SK-N-SH treated with all-trans-retinoic acid at 6 μM for 48 hours (cell line): Measurements from ENCODE around the gene GOLT1B.

ENCODE experiments used
- ATAC-seq: fragments of 200-7000 bp; cut with Tn5 transposase; 3 replicates; pipeline ENCODE4 v1.9.1; 2020; ENCODE audit warnings: mild to moderate bottlenecking, moderate library complexity
- ESRRG ChIP-seq: fragments of 250-450 bp; sonication (Bioruptor Pico); IDR thresholded peaks from 2 replicates; pipeline ENCODE4 v1.6.1; 2021; ENCODE audit warnings: mild to moderate bottlenecking
- ISL1 ChIP-seq: fragments of 250-450 bp; sonication (Bioruptor Pico); IDR thresholded peaks from 2 replicates; pipeline ENCODE4 v2.1.2; 2022; ENCODE audit warnings: mild to moderate bottlenecking, moderate library complexity
- OSR1 ChIP-seq: fragments of 250-450 bp; sonication (Bioruptor Pico); IDR thresholded peaks from 2 replicates; pipeline ENCODE4 v1.8.0; 2022; ENCODE audit warnings: moderate library complexity, mild to moderate bottlenecking, inconsistent platforms
- PPARA ChIP-seq: fragments of 250-450 bp; sonication (Bioruptor Pico); IDR thresholded peaks from 2 replicates; pipeline ENCODE4 v1.5.0; 2020; ENCODE audit warnings: mild to moderate bottlenecking, borderline replicate concordance
- RARB ChIP-seq: fragments of 250-450 bp; sonication (Bioruptor Pico); IDR thresholded peaks from 2 replicates; pipeline ENCODE4 v1.8.0; 2021; ENCODE audit warnings: mild to moderate bottlenecking, moderate library complexity
- SNAI2 ChIP-seq: fragments of 250-450 bp; sonication (Bioruptor Pico); IDR thresholded peaks from 2 replicates; pipeline ENCODE4 v1.5.0; 2020; ENCODE audit warnings: mild to moderate bottlenecking, moderate library complexity
- TCF4 ChIP-seq: fragments of 250-450 bp; sonication (Bioruptor Pico); IDR thresholded peaks from 2 replicates; pipeline ENCODE4 v1.8.0; 2021; ENCODE audit warnings: mild to moderate bottlenecking, moderate library complexity, borderline replicate concordance
- ZC3H10 ChIP-seq: fragments of 250-450 bp; sonication (Bioruptor Pico); IDR thresholded peaks from 2 replicates; pipeline ENCODE4 v1.5.1; 2021; ENCODE audit warnings: mild to moderate bottlenecking, moderate library complexity
- ZFP3 ChIP-seq: fragments of 250-450 bp; sonication (Bioruptor Pico); IDR thresholded peaks from 2 replicates; pipeline ENCODE4 v1.5.0; 2020; ENCODE audit warnings: mild to moderate bottlenecking, moderate library complexity
- ZFP30 ChIP-seq: fragments of 450-650 bp; formaldehyde crosslinking; IDR thresholded peaks from 2 replicates; pipeline ENCODE4 v1.5.0; 2022; ENCODE audit warnings: mild to moderate bottlenecking, moderate library complexity
- ZNF565 ChIP-seq: fragments of 450-650 bp; formaldehyde crosslinking; conservative IDR thresholded peaks from 2 replicates; pipeline ENCODE4 v1.5.0; 2020; ENCODE audit warnings: low read depth, mild to moderate bottlenecking, moderate library complexity
- ZNF8 ChIP-seq: fragments of 450-650 bp; formaldehyde crosslinking; IDR thresholded peaks from 2 replicates; pipeline ENCODE4 v1.5.0; 2020; ENCODE audit warnings: mild to moderate bottlenecking, moderate library complexity
- TF ChIP-seq, protein P1 (sequence below): fragments of 250-450 bp; sonication (Bioruptor Pico); IDR thresholded peaks from 2 replicates; pipeline ENCODE4 v1.5.1; 2020; ENCODE audit warnings: low read depth, mild to moderate bottlenecking, moderate library complexity
- TF ChIP-seq, protein P2 (sequence below): fragments of 250-450 bp; sonication (Bioruptor Pico); IDR thresholded peaks from 2 replicates; pipeline ENCODE4 v1.5.1; 2021; ENCODE audit warnings: mild to moderate bottlenecking, moderate library complexity
- TF ChIP-seq, protein P3 (sequence below): fragments of 250-450 bp; sonication (Bioruptor Pico); IDR thresholded peaks from 2 replicates; pipeline ENCODE4 v1.5.0; 2020; ENCODE audit warnings: mild to moderate bottlenecking, moderate library complexity
- TF ChIP-seq, protein P4 (sequence below): fragments of 250-450 bp; sonication (Bioruptor Pico); IDR thresholded peaks from 2 replicates; pipeline ENCODE4 v1.8.0; 2021; ENCODE audit warnings: low read depth, mild to moderate bottlenecking, moderate library complexity, borderline replicate concordance
- TF ChIP-seq, protein P5 (sequence below): fragments of 250-450 bp; sonication (Bioruptor Pico); IDR thresholded peaks from 2 replicates; pipeline ENCODE4 v1.8.0; 2020; ENCODE audit warnings: mild to moderate bottlenecking, moderate library complexity, borderline replicate concordance

Gene GOLT1B

DNA sequence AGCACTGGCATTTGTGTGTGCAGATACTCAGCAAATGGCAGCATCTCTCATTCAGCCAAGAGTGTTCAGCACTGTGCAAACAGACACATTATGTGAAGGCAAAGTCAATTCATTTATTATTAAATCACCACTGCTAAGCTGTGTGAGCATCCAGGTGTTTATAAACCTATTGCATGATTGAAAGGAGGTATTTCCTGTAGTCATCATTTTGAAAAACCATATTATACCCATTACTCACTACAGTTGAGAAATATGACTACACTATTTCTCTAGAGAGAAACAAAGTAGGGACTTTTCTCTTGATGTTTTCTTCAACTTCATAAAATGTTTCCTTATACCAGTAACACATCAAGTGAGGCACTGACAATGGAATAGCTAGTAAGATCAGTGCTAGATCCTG lies 38.2 kb downstream of the GOLT1B start (continued):
- TF ChIP-seq, protein P1, sequence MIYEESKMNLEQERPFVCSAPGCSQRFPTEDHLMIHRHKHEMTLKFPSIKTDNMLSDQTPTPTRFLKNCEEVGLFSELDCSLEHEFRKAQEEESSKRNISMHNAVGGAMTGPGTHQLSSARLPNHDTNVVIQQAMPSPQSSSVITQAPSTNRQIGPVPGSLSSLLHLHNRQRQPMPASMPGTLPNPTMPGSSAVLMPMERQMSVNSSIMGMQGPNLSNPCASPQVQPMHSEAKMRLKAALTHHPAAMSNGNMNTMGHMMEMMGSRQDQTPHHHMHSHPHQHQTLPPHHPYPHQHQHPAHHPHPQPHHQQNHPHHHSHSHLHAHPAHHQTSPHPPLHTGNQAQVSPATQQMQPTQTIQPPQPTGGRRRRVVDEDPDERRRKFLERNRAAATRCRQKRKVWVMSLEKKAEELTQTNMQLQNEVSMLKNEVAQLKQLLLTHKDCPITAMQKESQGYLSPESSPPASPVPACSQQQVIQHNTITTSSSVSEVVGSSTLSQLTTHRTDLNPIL (CRISPR knock-in tag) = no peak

DNA sequence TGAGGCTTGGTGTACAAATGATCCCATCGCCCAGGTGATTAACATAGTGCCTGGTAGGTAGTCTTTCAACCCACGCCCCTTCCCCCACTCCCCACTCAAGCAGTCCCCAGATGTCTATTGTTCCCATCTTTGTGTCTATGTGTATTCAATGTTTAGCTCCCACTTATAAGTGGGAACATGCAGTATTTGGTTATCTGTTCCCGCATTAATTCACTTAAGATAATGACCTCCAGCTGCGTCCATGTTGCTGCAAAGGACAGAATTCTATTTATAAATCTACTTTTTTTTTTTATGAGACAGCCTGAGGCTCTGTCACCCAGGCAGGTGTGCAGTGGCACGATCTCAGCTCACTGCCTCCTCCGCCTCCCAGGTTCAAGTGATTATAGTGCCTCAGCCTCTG lies 40.2 kb downstream of the GOLT1B start:
- TF ChIP-seq, protein P1 (CRISPR knock-in tag) = no peak
- no peak for TF ChIP-seq ISL1 (CRISPR knock-in tag)
- TF ChIP-seq TCF4 (CRISPR knock-in tag) = peak; percentile 70; the same call in 1 of the 2 replicates
- TF ChIP-seq ZFP30 (CRISPR knock-in tag) = no peak
- no peak for TF ChIP-seq ESRRG
- no peak for ATAC-seq

DNA sequence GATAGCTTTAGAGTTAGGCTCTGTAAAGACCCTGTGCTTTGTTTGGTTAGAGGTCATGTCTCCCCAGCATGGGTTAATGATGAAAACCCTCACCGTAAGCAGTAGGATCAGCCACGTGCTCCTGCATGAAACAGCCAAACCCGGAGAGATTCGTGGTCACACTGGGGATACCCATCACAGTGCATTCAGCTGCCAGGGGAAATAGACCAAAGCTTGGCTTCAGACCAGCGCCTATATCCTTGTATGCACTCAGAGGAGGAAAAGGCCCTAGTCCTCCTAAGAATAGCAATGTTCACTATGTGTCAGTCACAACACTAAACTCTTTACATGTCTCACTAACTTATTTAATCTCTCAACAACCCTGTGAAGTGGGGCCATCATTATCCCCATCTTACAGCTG lies 40.8 kb downstream of the GOLT1B start:
- TF ChIP-seq ZNF565 (CRISPR knock-in tag) = no peak
- no peak for TF ChIP-seq ZFP3 (CRISPR knock-in tag)
- TF ChIP-seq ZNF8 = no peak
- no peak for TF ChIP-seq PPARA (CRISPR knock-in tag)
- TF ChIP-seq, protein P2, sequence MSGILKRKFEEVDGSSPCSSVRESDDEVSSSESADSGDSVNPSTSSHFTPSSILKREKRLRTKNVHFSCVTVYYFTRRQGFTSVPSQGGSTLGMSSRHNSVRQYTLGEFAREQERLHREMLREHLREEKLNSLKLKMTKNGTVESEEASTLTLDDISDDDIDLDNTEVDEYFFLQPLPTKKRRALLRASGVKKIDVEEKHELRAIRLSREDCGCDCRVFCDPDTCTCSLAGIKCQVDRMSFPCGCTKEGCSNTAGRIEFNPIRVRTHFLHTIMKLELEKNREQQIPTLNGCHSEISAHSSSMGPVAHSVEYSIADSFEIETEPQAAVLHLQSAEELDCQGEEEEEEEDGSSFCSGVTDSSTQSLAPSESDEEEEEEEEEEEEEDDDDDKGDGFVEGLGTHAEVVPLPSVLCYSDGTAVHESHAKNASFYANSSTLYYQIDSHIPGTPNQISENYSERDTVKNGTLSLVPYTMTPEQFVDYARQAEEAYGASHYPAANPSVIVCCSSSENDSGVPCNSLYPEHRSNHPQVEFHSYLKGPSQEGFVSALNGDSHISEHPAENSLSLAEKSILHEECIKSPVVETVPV (CRISPR knock-in tag) = no peak
- TF ChIP-seq, protein P3, sequence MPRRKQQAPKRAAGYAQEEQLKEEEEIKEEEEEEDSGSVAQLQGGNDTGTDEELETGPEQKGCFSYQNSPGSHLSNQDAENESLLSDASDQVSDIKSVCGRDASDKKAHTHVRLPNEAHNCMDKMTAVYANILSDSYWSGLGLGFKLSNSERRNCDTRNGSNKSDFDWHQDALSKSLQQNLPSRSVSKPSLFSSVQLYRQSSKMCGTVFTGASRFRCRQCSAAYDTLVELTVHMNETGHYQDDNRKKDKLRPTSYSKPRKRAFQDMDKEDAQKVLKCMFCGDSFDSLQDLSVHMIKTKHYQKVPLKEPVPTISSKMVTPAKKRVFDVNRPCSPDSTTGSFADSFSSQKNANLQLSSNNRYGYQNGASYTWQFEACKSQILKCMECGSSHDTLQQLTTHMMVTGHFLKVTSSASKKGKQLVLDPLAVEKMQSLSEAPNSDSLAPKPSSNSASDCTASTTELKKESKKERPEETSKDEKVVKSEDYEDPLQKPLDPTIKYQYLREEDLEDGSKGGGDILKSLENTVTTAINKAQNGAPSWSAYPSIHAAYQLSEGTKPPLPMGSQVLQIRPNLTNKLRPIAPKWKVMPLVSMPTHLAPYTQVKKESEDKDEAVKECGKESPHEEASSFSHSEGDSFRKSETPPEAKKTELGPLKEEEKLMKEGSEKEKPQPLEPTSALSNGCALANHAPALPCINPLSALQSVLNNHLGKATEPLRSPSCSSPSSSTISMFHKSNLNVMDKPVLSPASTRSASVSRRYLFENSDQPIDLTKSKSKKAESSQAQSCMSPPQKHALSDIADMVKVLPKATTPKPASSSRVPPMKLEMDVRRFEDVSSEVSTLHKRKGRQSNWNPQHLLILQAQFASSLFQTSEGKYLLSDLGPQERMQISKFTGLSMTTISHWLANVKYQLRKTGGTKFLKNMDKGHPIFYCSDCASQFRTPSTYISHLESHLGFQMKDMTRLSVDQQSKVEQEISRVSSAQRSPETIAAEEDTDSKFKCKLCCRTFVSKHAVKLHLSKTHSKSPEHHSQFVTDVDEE (CRISPR knock-in tag) = no peak
- no peak for TF ChIP-seq SNAI2 (CRISPR knock-in tag)
- TF ChIP-seq, protein P4, sequence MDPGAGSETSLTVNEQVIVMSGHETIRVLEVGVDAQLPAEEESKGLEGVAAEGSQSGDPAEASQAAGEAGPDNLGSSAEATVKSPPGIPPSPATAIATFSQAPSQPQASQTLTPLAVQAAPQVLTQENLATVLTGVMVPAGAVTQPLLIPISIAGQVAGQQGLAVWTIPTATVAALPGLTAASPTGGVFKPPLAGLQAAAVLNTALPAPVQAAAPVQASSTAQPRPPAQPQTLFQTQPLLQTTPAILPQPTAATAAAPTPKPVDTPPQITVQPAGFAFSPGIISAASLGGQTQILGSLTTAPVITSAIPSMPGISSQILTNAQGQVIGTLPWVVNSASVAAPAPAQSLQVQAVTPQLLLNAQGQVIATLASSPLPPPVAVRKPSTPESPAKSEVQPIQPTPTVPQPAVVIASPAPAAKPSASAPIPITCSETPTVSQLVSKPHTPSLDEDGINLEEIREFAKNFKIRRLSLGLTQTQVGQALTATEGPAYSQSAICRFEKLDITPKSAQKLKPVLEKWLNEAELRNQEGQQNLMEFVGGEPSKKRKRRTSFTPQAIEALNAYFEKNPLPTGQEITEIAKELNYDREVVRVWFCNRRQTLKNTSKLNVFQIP (CRISPR knock-in tag) = no peak
- TF ChIP-seq ZC3H10 = no peak
- TF ChIP-seq OSR1 (CRISPR knock-in tag) = no peak
- TF ChIP-seq, protein P5, sequence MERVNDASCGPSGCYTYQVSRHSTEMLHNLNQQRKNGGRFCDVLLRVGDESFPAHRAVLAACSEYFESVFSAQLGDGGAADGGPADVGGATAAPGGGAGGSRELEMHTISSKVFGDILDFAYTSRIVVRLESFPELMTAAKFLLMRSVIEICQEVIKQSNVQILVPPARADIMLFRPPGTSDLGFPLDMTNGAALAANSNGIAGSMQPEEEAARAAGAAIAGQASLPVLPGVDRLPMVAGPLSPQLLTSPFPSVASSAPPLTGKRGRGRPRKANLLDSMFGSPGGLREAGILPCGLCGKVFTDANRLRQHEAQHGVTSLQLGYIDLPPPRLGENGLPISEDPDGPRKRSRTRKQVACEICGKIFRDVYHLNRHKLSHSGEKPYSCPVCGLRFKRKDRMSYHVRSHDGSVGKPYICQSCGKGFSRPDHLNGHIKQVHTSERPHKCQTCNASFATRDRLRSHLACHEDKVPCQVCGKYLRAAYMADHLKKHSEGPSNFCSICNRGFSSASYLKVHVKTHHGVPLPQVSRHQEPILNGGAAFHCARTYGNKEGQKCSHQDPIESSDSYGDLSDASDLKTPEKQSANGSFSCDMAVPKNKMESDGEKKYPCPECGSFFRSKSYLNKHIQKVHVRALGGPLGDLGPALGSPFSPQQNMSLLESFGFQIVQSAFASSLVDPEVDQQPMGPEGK (CRISPR knock-in tag) = no peak
- TF ChIP-seq ISL1 (CRISPR knock-in tag) = no peak
- no peak for TF ChIP-seq RARB (CRISPR knock-in tag)
- ATAC-seq = no peak

DNA sequence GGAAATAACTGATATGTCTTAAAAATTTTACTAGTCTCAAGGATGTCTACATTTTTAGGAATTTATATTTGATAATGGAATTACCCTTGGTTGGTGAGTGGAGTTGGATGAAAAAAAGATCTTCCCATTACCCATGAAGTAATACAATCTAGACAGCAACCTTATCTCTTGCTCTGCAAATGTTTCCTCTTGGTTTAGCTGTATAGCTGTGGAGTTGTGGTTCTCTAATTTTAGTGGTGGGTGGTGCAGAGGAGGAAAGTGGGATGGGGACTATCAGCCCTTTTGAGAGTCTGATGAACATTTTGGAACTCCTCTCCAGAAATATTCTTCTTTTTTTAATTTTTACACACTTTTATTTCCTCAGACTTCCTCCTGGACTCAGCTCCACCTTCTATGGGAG lies 41.6 kb downstream of the GOLT1B start:
- ATAC-seq = no peak
- TF ChIP-seq, protein P1 (CRISPR knock-in tag) = no peak
- TF ChIP-seq, all 23 proteins: peak for 0
